OCI-LY7 (cell line): ENCODE measurements around the gene SPO11.

Source experiments
- CTCF ChIP-seq: fragments of 200-600 bp; sonication (generic); conservative IDR thresholded peaks from 2 replicates; pipeline ENCODE4 v1.5.1; 2014; ENCODE audit warnings: mild to moderate bottlenecking, antibody characterized with exemption, low read length, moderate library complexity, mixed read lengths
- EZH2phosphoT487 ChIP-seq: fragments of 200-600 bp; sonication (generic); IDR thresholded peaks from 2 replicates; pipeline ENCODE4 v1.6.1; 2018; ENCODE audit warnings: low read depth, borderline replicate concordance, mild to moderate bottlenecking, mixed run types, antibody characterized with exemption, low read length, moderate library complexity, mixed read lengths

- TF ChIP-seq CTCF (no peak), EZH2phosphoT487 (no peak)
Measured at GRCh38 chr20:57325632-57326356, 3.8 kb upstream of the SPO11 start.
